HEK293T (cell line): ENCODE data around the gene HOXC12.

Source experiments
- BHLHE40 ChIP-seq: fragments of 450-650 bp; IDR thresholded peaks from 2 replicates; pipeline ENCODE4 v1.6.1; 2016; ENCODE audit warnings: mild to moderate bottlenecking, moderate library complexity, borderline replicate concordance
- FOXK2 ChIP-seq: fragments of 450-650 bp; IDR thresholded peaks from 2 replicates; pipeline ENCODE4 v1.6.1; 2016; ENCODE audit warnings: mild to moderate bottlenecking
- FOXM1 ChIP-seq: fragments of 450-650 bp; IDR thresholded peaks from 2 replicates; pipeline ENCODE4 v1.6.1; 2017; ENCODE audit warnings: mild to moderate bottlenecking, borderline replicate concordance
- NFRKB ChIP-seq: fragments of 450-650 bp; IDR thresholded peaks from 2 replicates; pipeline ENCODE4 v1.6.1; 2016; ENCODE audit warnings: mild to moderate bottlenecking, moderate library complexity
- PKNOX1 ChIP-seq: fragments of 450-650 bp; IDR thresholded peaks from 2 replicates; pipeline ENCODE4 v1.6.1; 2016
- SUZ12 ChIP-seq: fragments of 450-650 bp; IDR thresholded peaks from 2 replicates; pipeline ENCODE4 v1.6.1; 2016; ENCODE audit warnings: mild to moderate bottlenecking
- TARDBP ChIP-seq: fragments of 450-650 bp; IDR thresholded peaks from 2 replicates; pipeline ENCODE4 v1.6.1; 2016
- ZNF384 ChIP-seq: fragments of 450-650 bp; IDR thresholded peaks from 2 replicates; pipeline ENCODE4 v1.6.1; 2016

DNA sequence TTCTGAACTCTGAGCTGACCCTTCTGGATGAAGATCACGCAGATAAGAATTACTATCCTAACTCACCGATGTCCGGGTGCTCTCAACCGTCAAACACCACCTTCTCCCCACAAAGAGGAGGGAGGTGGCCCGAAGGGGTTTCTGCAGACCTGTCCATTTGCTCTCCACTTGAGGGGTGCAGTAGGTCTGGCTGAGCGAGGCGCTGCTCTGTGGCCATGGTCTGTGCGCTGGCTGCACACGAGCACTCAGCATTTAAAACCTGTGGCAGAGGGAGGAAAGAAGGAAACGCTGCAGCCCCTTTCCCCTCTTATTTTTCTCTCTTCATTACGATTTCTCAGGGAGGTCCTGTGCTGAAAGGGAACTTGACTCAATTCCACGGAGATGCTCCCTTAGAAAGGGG is 17.6 kb upstream of the HOXC12 start:
- no peak for TF ChIP-seq ZNF384
- TF ChIP-seq NFRKB: no peak
- TF ChIP-seq PKNOX1: no peak
- no peak for TF ChIP-seq BHLHE40
- no peak for TF ChIP-seq FOXK2
- no peak for TF ChIP-seq TARDBP
- no peak for TF ChIP-seq SUZ12
- no peak for TF ChIP-seq FOXM1
